H1 (cell line): Measurements from ENCODE around the gene ARHGAP12. TPM values are rescaled to one million over a fixed set of nuclear protein-coding genes. Genes with fewer than 3 reads are reported as not detected.

Experiments
- CTCF ChIA-PET: fragments of 300-600 bp; sonication (Branson Sonifier 250); formaldehyde crosslinking; loops from one replicate; lab custom pipeline; 2021; ENCODE audit not compliant: partially characterized antibody; lab: Charles Lee
- POLR2A ChIA-PET: fragments of 300-600 bp; sonication (Branson Sonifier 250); formaldehyde crosslinking; loops from one replicate; lab custom pipeline; 2021; ENCODE audit warnings: inconsistent platforms; ENCODE audit not compliant: partially characterized antibody; lab: Charles Lee
- DNase-seq, 2 experiments: peaks; one replicate each; pipeline versions ENCODE4 v3.0.0 to v3.0.0-alpha.2; 2010 to 2022; ENCODE audit warnings: low spot score in 2 of 2, low read depth in 1 of 2, mixed read lengths in 1 of 2
- FAIRE-seq: peaks from 2 replicates; lab custom pipeline; 2011; peaks lifted over from hg19 to GRCh38; lab: Jason Lieb, UNC
- H2AFZ ChIP-seq: 2 replicates; pipeline ENCODE4 v1.8.1; 2012; ENCODE audit warnings: low read length, inconsistent platforms
- H2AK5ac ChIP-seq: 2 replicates; pipeline ENCODE4 v1.6.1; 2013; ENCODE audit warnings: low read depth, low read length
- H2BK120ac ChIP-seq: replicated peaks from 2 replicates; pipeline ENCODE3; 2013; ENCODE audit warnings: low read depth, low read length, inconsistent platforms
- H2BK12ac ChIP-seq: 2 replicates; pipeline ENCODE4 v1.6.1; 2013; ENCODE audit warnings: low read depth, low read length
- H2BK15ac ChIP-seq: 2 replicates; pipeline ENCODE4 v1.6.1; 2013; ENCODE audit warnings: low read length
- H2BK20ac ChIP-seq: 2 replicates; pipeline ENCODE4 v1.6.1; 2013; ENCODE audit warnings: low read length
- H2BK5ac ChIP-seq: 2 replicates; pipeline ENCODE4 v1.6.1; 2013; ENCODE audit warnings: low read depth, low read length
- H3K14ac ChIP-seq: 2 replicates; pipeline ENCODE4 v1.6.1; 2013; ENCODE audit warnings: inconsistent platforms; ENCODE audit not compliant: insufficient read length
- H3K18ac ChIP-seq: 2 replicates; pipeline ENCODE4 v1.6.1; 2013; ENCODE audit warnings: low read length; ENCODE audit errors: extremely low read depth
- H3K23ac ChIP-seq: 2 replicates; pipeline ENCODE4 v1.6.1; 2013; ENCODE audit warnings: inconsistent platforms; ENCODE audit not compliant: insufficient read length
- H3K23me2 ChIP-seq: 2 replicates; pipeline ENCODE4 v1.6.1; 2013; ENCODE audit warnings: low read depth, low read length
- H3K27ac ChIP-seq: 2 replicates; pipeline ENCODE4 v1.6.1; 2011; ENCODE audit warnings: low read depth, low read length, inconsistent platforms
- H3K27me3 ChIP-seq, 4 experiments: replicated peaks in 1 of 4; 1 replicate in 1 of 4; 2 replicates in 3 of 4; pipeline versions ENCODE4 v1.6.1 to v1.8.1; 2011 to 2013; ENCODE audit warnings: low read length in 3 of 4, mild to moderate bottlenecking in 3 of 4, inconsistent platforms in 2 of 4, mixed read lengths in 2 of 4, moderate library complexity in 1 of 4; ENCODE audit not compliant: control insufficient read depth in 3 of 4, insufficient read depth in 3 of 4; ENCODE audit errors: extremely low read depth in 1 of 4
- H3K36me3 ChIP-seq, 4 experiments: 2 replicates each; pipeline versions ENCODE4 v1.6.1 to v1.8.1; 2011 to 2013; ENCODE audit warnings: mild to moderate bottlenecking in 4 of 4, low read length in 3 of 4, moderate library complexity in 2 of 4, control low read depth in 1 of 4, inconsistent platforms in 1 of 4; ENCODE audit not compliant: insufficient read depth in 4 of 4, control insufficient read depth in 2 of 4
- H3K4ac ChIP-seq: replicated peaks from 2 replicates; pipeline ENCODE3; 2013; ENCODE audit warnings: low read length, low read depth, mixed read lengths, inconsistent platforms; ENCODE audit not compliant: insufficient read length
- H3K4me1 ChIP-seq, 4 experiments: replicated peaks in 1 of 4; 1 replicate in 1 of 4; 2 replicates in 3 of 4; pipeline versions ENCODE4 v1.6.1 to v1.8.1; 2011 to 2013; ENCODE audit warnings: low read length in 3 of 4, inconsistent platforms in 2 of 4, mixed read lengths in 1 of 4; ENCODE audit not compliant: insufficient read depth in 4 of 4, control insufficient read depth in 3 of 4
- H3K4me2 ChIP-seq, 2 experiments: 2 replicates each; pipeline versions ENCODE4 v1.6.1 to v1.8.1; 2011 to 2013; ENCODE audit warnings: low read depth in 2 of 2, low read length in 2 of 2, control low read depth in 1 of 2, inconsistent platforms in 1 of 2, mild to moderate bottlenecking in 1 of 2; ENCODE audit not compliant: insufficient read depth in 1 of 2
- H3K4me3 ChIP-seq, 4 experiments: fragments of 200-600, 300-600 bp in 1 of 4; sonication (generic), shearing (Covaris generic), sonication (Bioruptor Twin) in 1 of 4; 2 replicates each; pipeline versions ENCODE4 v1.5.1 to v1.8.1; 2011 to 2016; ENCODE audit warnings: low read length in 4 of 4, low read depth in 3 of 4, control low read depth in 2 of 4, inconsistent platforms in 2 of 4, mild to moderate bottlenecking in 2 of 4, mixed read lengths in 1 of 4, moderate library complexity in 1 of 4; ENCODE audit not compliant: insufficient read depth in 2 of 4; ENCODE audit errors: extremely low read depth in 1 of 4
- H3K56ac ChIP-seq: replicated peaks from 2 replicates; pipeline ENCODE3; 2013; ENCODE audit warnings: low read depth, mild to moderate bottlenecking, mixed read lengths, low read length, inconsistent platforms; ENCODE audit not compliant: insufficient read length
- H3K79me1 ChIP-seq: 2 replicates; pipeline ENCODE4 v1.6.1; 2013; ENCODE audit warnings: low read depth, low read length, control low read depth
- H3K79me2 ChIP-seq, 2 experiments: 2 replicates each; pipeline versions ENCODE4 v1.6.1 to v1.8.1; 2012 to 2013; ENCODE audit warnings: low read length in 2 of 2, mild to moderate bottlenecking in 2 of 2, inconsistent platforms in 1 of 2; ENCODE audit not compliant: insufficient read depth in 2 of 2, control insufficient read depth in 1 of 2
- H3K9ac ChIP-seq, 4 experiments: replicated peaks in 1 of 4; 1 replicate in 1 of 4; 2 replicates in 3 of 4; pipeline versions ENCODE4 v1.6.1 to v1.8.1; 2011 to 2013; ENCODE audit warnings: low read depth in 3 of 4, low read length in 3 of 4, control low read depth in 2 of 4, mild to moderate bottlenecking in 2 of 4, moderate library complexity in 2 of 4, inconsistent platforms in 1 of 4; ENCODE audit errors: extremely low read depth in 1 of 4
- H3K9me3 ChIP-seq, 2 experiments: 2 replicates each; pipeline versions ENCODE4 v1.6.1 to v1.8.1; 2012 to 2013; ENCODE audit warnings: mild to moderate bottlenecking in 2 of 2, moderate library complexity in 2 of 2, control low read depth in 1 of 2, inconsistent platforms in 1 of 2, low read depth in 1 of 2, low read length in 1 of 2, mixed read lengths in 1 of 2; ENCODE audit not compliant: insufficient read depth in 2 of 2
- H4K20me1 ChIP-seq, 2 experiments: replicated peaks in 1 of 2; 2 replicates each; pipeline versions ENCODE3 to v1.8.1; 2011 to 2013; ENCODE audit warnings: inconsistent platforms in 2 of 2, low read length in 2 of 2, mild to moderate bottlenecking in 1 of 2; ENCODE audit not compliant: insufficient read depth in 2 of 2, control insufficient read depth in 1 of 2
- H4K5ac ChIP-seq: 2 replicates; pipeline ENCODE4 v1.6.1; 2013; ENCODE audit warnings: low read length, low read depth, mixed read lengths, inconsistent platforms; ENCODE audit not compliant: insufficient read length
- H4K8ac ChIP-seq: 2 replicates; pipeline ENCODE4 v1.8.0; 2013; ENCODE audit warnings: mild to moderate bottlenecking, moderate library complexity, low read length, inconsistent platforms; ENCODE audit not compliant: insufficient read depth; ENCODE audit errors: extremely low read depth
- H4K91ac ChIP-seq: replicated peaks from 2 replicates; pipeline ENCODE3; 2013; ENCODE audit warnings: low read length, mixed read lengths, inconsistent platforms; ENCODE audit not compliant: insufficient read length
- FOSL1 ChIP-seq: IDR thresholded peaks from 2 replicates; pipeline ENCODE4 v1.6.1; 2011; ENCODE audit warnings: mild to moderate bottlenecking, low read depth, low read length, moderate library complexity; ENCODE audit not compliant: insufficient read depth
- HDAC2 ChIP-seq, 2 experiments: fragments of 300-600 bp in 1 of 2; sonication (generic) in 1 of 2; IDR thresholded peaks; 2 replicates each; pipeline ENCODE4 v1.6.1; 2011 to 2012; ENCODE audit warnings: low read depth in 2 of 2, low read length in 2 of 2, mild to moderate bottlenecking in 2 of 2, moderate library complexity in 2 of 2, borderline replicate concordance in 1 of 2, inconsistent platforms in 1 of 2
- MAX ChIP-seq: IDR thresholded peaks from 2 replicates; pipeline ENCODE4 v1.6.1; 2012; ENCODE audit warnings: inconsistent platforms
- RBBP5 ChIP-seq: IDR thresholded peaks from 2 replicates; pipeline ENCODE4 v1.7.1; 2012; ENCODE audit warnings: low read depth, mild to moderate bottlenecking, inconsistent platforms, low read length, moderate library complexity, borderline replicate concordance
- RFX5 ChIP-seq: IDR thresholded peaks from 2 replicates; pipeline ENCODE4 v1.6.1; 2011; ENCODE audit warnings: low read depth, low read length, improper control_type of control experiment, borderline replicate concordance
- RNF2 ChIP-seq: fragments of 200-900, 300-1000 bp; sonication (generic); IDR thresholded peaks from 2 replicates; pipeline ENCODE4 v1.7.1; 2016; ENCODE audit warnings: borderline replicate concordance, low read depth, mild to moderate bottlenecking, antibody characterized with exemption, low read length; ENCODE audit not compliant: poor library complexity, severe bottlenecking; ENCODE audit errors: missing control alignments
- WGBS, 2 experiments: shearing (Covaris generic) in 1 of 2; methylation state at CpG; one replicate each; pipeline versions ENCODE4 v1.1.6 to v1.1.7; 2013 to 2015; ENCODE audit warnings: low lambda C conversion rate in 2 of 2, mixed read lengths in 2 of 2, inconsistent platforms in 1 of 2, low coverage in 1 of 2, missing lambda C conversion rate in 1 of 2; ENCODE audit not compliant: insufficient replicate concordance in 2 of 2, insufficient coverage in 1 of 2, insufficient read length in 1 of 2; ENCODE audit errors: extremely low coverage in 1 of 2, missing lambda C conversion rate in 1 of 2; 5-methylcytosine and 5-hydroxymethylcytosine counted together
- polyA plus RNA-seq, 7 experiments: library from polyadenylated mRNA; depleted of rRNA in 3 of 7; stranded (reverse) in 5 of 7; unstranded in 2 of 7; fragments of >200 nt in 5 of 7; fragments of 200-250 nt in 2 of 7; gene quantifications; 1 replicate in 5 of 7; 2 replicates in 1 of 7; 4 replicates in 1 of 7; pipeline versions ENCODE4 v1.2.1 to v1.2.3, GENCODE V29; 2011 to 2013; ENCODE audit warnings: missing spikeins in 2 of 7, mixed read lengths in 2 of 7
- total RNA-seq: library from RNA; stranded (reverse); fragmentation: NEBNext Ultra II Directional; extraction: Animal tissue kit (Norgen Biotek cat#: 25700); gene quantifications from 2 replicates; pipeline ENCODE4 v1.2.1, GENCODE V29; 2021

The ARHGAP12 gene
- total and polyA plus RNA-seq, 2 of the 8 experiments (the other 6 are each of a cell fraction or from before 2014, with no cell fraction given), result 10.1 to 39.0 TPM

GRCh38 chr10:31804352-31804810 is 124.2 kb downstream of the ARHGAP12 start:
- H2AK5ac ChIP-seq, result no peak overlapping the region
- no peaks in the 10 kb centered on the region for H3K4me1 ChIP-seq
- no peak overlapping the region for H2BK12ac ChIP-seq
- no peak overlapping the region for H4K8ac ChIP-seq
- H3K4me3 ChIP-seq, result no peak overlapping the region
- H2AFZ ChIP-seq, result no peak overlapping the region
- H3K27ac ChIP-seq, result no peak overlapping the region
- CTCF ChIA-PET, result interaction anchor here (0.7 kb wide), 1 partner anchor 303 kb away, joined by 3 read pairs; no protein-coding TSS in a partner anchor
- no peaks in the 10 kb centered on the region for H3K9me3 ChIP-seq
- no peaks in the 10 kb centered on the region for H3K79me1 ChIP-seq
- no peaks in the 10 kb centered on the region for H3K79me2 ChIP-seq
- H3K56ac ChIP-seq, result no peak overlapping the region
- H3K4ac ChIP-seq, result no peak overlapping the region
- H3K36me3 ChIP-seq, result peaks cover 0 to 11% (median 3%) of the 10 kb centered on the region in 4 experiments; a peak in 2 of 8 replicates
- no peaks in the 10 kb centered on the region for H3K23me2 ChIP-seq
- no peak overlapping the region for H2BK20ac ChIP-seq
- H3K23ac ChIP-seq, result no peak overlapping the region
- POLR2A ChIA-PET, result no interaction called here
- no peak for DNase-seq
- no peak overlapping the region for H4K91ac ChIP-seq
- H3K27me3 ChIP-seq, result no peaks in the 10 kb centered on the region
- no peak overlapping the region for H3K18ac ChIP-seq
- H3K4me2 ChIP-seq, result no peak overlapping the region
- 93% methylated on average over 5 of the region's 7 CpGs; no CpG with 5 or more reads in 1 of the 2 experiments for WGBS, 2 experiments
- H2BK15ac ChIP-seq, result no peak overlapping the region
- no peak overlapping the region for H4K5ac ChIP-seq
- no peak for TF ChIP-seq FOSL1
- no peak for TF ChIP-seq MAX
- TF ChIP-seq RBBP5, result no peak
- no peak for TF ChIP-seq HDAC2 (IDR thresholded peaks at IDR 0.05; ENCODE audit: borderline replicate concordance in 1 of 2, low read depth in 2 of 2, low read length in 2 of 2)
- no peak for TF ChIP-seq RNF2
- TF ChIP-seq RFX5, result no peak
- no peak overlapping the region for H2BK5ac ChIP-seq
- no peak overlapping the region for H3K14ac ChIP-seq
- FAIRE-seq, result no peak
- no peak overlapping the region for H3K9ac ChIP-seq
- H2BK120ac ChIP-seq, result no peak overlapping the region
- H4K20me1 ChIP-seq, result no peaks in the 10 kb centered on the region
